Measurements from ENCODE around the gene COL2A1.

COL2A1 gene

DNA sequence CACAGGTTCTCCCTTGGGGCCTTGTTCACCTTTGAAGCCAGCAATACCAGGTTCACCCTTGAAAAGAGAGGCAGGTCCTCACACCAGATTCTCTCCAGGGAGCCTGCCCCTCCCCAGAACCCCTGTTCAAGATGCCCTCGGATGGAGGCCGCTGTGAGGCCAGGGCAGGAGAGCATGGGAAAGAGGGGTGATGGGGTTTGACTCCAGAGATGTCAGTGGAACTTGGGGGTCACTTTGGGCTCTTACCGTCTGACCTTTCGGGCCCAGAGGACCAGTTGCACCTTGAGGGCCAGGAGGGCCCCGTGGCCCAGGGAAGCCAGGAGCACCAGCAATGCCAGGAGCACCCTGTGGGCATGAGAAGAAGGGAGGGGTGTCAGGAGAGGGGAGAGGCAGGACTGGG lies 17.4 kb downstream of the COL2A1 start (continued):
- TF ChIP-seq TOX (CRISPR knock-in tag; IDR thresholded peaks at IDR 0.05; ENCODE audit: borderline replicate concordance), result no peak
- TF ChIP-seq ZFP30 (CRISPR knock-in tag; IDR thresholded peaks at IDR 0.05), result no peak
- TF ChIP-seq, protein P1, sequence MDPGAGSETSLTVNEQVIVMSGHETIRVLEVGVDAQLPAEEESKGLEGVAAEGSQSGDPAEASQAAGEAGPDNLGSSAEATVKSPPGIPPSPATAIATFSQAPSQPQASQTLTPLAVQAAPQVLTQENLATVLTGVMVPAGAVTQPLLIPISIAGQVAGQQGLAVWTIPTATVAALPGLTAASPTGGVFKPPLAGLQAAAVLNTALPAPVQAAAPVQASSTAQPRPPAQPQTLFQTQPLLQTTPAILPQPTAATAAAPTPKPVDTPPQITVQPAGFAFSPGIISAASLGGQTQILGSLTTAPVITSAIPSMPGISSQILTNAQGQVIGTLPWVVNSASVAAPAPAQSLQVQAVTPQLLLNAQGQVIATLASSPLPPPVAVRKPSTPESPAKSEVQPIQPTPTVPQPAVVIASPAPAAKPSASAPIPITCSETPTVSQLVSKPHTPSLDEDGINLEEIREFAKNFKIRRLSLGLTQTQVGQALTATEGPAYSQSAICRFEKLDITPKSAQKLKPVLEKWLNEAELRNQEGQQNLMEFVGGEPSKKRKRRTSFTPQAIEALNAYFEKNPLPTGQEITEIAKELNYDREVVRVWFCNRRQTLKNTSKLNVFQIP (CRISPR knock-in tag; IDR thresholded peaks at IDR 0.05; ENCODE audit: borderline replicate concordance, low read depth), result no peak
- TF ChIP-seq CSDC2 (CRISPR knock-in tag; IDR thresholded peaks at IDR 0.05), result no peak
- no peak for TF ChIP-seq OSR1 (CRISPR knock-in tag; IDR thresholded peaks at IDR 0.05)
- TF ChIP-seq ZNF70 (CRISPR knock-in tag; IDR thresholded peaks at IDR 0.05), result no peak

DNA sequence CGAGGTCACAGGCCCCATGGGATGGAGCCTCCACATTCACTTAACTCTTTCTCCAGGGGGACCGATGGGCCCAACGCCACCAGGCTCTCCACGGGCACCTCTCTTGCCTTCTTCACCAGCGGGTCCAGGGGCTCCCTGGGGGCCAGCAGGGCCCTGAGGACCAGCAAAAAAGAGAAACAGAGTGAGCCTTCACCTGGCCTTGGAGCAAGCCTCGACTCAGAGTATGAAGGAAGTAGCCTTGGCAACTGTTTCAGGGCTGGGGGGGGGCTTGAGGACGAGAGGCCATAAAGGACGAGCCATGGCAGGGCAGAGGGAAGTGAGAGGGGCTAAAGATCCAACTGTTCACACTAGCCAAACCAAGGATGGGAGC lies 18.0 kb downstream of the COL2A1 start:
- TF ChIP-seq, protein P2, sequence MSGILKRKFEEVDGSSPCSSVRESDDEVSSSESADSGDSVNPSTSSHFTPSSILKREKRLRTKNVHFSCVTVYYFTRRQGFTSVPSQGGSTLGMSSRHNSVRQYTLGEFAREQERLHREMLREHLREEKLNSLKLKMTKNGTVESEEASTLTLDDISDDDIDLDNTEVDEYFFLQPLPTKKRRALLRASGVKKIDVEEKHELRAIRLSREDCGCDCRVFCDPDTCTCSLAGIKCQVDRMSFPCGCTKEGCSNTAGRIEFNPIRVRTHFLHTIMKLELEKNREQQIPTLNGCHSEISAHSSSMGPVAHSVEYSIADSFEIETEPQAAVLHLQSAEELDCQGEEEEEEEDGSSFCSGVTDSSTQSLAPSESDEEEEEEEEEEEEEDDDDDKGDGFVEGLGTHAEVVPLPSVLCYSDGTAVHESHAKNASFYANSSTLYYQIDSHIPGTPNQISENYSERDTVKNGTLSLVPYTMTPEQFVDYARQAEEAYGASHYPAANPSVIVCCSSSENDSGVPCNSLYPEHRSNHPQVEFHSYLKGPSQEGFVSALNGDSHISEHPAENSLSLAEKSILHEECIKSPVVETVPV (CRISPR knock-in tag; IDR thresholded peaks at IDR 0.05), result no peak
- TF ChIP-seq ESRRG (CRISPR knock-in tag; IDR thresholded peaks at IDR 0.05), result no peak
- no peak for TF ChIP-seq CSDC2 (CRISPR knock-in tag; IDR thresholded peaks at IDR 0.05)
- TF ChIP-seq TCF4 (CRISPR knock-in tag; IDR thresholded peaks at IDR 0.05; ENCODE audit: borderline replicate concordance), result no peak
- no peak for ATAC-seq

DNA sequence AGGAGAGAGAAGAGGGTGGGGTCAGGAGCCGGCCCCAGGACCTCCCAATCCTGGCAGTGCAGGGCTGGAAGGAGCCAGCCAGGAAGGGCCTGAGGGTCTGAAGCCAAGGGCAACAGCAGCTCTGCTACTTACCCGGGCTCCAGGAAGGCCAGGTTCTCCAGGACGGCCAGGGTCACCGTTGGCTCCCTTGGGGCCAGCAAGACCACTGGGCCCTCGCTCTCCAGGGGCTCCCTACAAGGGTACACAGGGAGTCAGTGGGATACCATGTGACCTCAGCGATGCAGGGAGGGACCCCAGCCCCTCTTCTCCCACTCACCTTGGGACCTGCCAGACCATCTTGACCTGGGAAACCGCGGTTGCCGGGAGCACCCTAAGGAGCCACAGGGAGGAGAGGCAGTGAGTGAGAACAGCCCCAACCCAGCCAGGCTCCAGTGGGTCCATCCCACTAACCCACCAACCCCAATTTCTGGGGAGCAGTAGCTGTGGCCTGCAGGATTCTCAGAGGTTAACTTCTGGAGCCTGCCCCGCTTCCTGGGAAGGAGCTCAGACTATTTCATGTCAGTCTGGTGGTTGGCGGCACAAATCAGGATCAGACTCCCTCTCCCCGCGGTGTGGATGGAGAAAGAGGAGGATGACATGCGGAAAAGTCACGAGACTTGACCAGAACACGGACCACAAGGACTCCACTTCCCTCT lies 18.5 kb downstream of the COL2A1 start:
- ATAC-seq, result no peak
- TF ChIP-seq GLIS3 (CRISPR knock-in tag; IDR thresholded peaks at IDR 0.05), result no peak
- no peak for TF ChIP-seq TOX (CRISPR knock-in tag; IDR thresholded peaks at IDR 0.05; ENCODE audit: borderline replicate concordance)
- TF ChIP-seq, protein P3, sequence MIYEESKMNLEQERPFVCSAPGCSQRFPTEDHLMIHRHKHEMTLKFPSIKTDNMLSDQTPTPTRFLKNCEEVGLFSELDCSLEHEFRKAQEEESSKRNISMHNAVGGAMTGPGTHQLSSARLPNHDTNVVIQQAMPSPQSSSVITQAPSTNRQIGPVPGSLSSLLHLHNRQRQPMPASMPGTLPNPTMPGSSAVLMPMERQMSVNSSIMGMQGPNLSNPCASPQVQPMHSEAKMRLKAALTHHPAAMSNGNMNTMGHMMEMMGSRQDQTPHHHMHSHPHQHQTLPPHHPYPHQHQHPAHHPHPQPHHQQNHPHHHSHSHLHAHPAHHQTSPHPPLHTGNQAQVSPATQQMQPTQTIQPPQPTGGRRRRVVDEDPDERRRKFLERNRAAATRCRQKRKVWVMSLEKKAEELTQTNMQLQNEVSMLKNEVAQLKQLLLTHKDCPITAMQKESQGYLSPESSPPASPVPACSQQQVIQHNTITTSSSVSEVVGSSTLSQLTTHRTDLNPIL (CRISPR knock-in tag; IDR thresholded peaks at IDR 0.05; ENCODE audit: low read depth), result no peak
- TF ChIP-seq, protein P4, sequence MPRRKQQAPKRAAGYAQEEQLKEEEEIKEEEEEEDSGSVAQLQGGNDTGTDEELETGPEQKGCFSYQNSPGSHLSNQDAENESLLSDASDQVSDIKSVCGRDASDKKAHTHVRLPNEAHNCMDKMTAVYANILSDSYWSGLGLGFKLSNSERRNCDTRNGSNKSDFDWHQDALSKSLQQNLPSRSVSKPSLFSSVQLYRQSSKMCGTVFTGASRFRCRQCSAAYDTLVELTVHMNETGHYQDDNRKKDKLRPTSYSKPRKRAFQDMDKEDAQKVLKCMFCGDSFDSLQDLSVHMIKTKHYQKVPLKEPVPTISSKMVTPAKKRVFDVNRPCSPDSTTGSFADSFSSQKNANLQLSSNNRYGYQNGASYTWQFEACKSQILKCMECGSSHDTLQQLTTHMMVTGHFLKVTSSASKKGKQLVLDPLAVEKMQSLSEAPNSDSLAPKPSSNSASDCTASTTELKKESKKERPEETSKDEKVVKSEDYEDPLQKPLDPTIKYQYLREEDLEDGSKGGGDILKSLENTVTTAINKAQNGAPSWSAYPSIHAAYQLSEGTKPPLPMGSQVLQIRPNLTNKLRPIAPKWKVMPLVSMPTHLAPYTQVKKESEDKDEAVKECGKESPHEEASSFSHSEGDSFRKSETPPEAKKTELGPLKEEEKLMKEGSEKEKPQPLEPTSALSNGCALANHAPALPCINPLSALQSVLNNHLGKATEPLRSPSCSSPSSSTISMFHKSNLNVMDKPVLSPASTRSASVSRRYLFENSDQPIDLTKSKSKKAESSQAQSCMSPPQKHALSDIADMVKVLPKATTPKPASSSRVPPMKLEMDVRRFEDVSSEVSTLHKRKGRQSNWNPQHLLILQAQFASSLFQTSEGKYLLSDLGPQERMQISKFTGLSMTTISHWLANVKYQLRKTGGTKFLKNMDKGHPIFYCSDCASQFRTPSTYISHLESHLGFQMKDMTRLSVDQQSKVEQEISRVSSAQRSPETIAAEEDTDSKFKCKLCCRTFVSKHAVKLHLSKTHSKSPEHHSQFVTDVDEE (CRISPR knock-in tag; IDR thresholded peaks at IDR 0.05), result no peak
- TF ChIP-seq, protein P2 (CRISPR knock-in tag; IDR thresholded peaks at IDR 0.05), result no peak
- no peak for TF ChIP-seq TCF4 (CRISPR knock-in tag; IDR thresholded peaks at IDR 0.05; ENCODE audit: borderline replicate concordance)
- TF ChIP-seq ZC3H10 (CRISPR knock-in tag; IDR thresholded peaks at IDR 0.05), result no peak
- no peak for TF ChIP-seq ZNF565 (CRISPR knock-in tag; conservative IDR thresholded peaks at IDR 0.05; ENCODE audit: low read depth)
- no peak for TF ChIP-seq ISL1 (CRISPR knock-in tag; IDR thresholded peaks at IDR 0.05)
- TF ChIP-seq CSDC2 (CRISPR knock-in tag; IDR thresholded peaks at IDR 0.05), result no peak

DNA sequence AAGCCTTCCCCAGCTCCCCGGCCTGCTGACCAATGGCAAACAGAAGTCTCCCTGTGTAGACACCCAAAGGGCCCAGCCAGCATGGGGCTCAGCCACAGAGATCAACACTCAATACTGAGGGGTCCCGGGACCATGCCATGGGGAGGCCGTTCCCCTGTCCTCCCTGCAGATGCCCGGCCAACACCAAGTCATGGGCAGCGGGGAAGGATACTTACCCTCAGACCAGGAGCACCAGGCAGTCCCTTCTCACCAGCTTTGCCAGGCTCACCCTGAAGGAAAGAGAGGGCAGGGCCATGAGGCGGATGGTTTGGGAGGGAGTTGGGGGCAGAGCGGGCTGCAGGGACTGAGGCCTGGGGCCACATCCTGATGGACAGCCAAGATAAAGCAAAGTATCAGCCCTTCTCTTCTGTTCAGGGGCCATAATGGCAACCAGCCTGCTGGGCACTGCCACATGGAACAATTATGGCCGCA lies 19.9 kb downstream of the COL2A1 start:
- ATAC-seq, result no peak
- TF ChIP-seq TOX (CRISPR knock-in tag; IDR thresholded peaks at IDR 0.05; ENCODE audit: borderline replicate concordance), result no peak

DNA sequence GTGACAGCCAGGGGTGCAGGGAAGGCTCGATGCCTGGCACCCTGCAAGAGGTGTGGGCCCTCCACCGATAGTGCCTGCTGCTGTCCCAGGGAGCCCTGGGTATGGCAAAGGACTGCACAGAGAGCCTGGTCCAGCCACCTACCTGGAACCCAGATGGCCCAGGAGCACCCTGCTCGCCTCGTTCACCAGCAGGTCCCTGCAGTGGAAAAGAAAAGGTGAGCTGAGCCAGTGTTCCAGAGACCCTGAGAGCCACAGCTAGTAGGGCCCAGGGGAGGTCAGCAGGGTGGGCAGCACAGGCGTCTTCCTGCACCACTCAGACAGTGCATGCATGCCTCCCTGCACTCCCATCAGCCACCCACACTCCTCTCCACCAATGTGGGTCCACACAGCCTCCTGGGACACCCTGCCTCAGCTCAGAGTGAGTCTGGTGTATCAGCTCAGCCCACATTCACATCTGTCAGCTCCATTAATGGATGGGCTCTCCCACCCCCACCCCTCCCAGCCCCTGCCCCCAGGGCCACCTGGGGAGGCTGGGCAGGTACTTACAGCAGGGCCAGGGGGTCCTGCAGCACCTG lies 20.6 kb downstream of the COL2A1 start:
- no peak for ATAC-seq
- TF ChIP-seq, protein P5, sequence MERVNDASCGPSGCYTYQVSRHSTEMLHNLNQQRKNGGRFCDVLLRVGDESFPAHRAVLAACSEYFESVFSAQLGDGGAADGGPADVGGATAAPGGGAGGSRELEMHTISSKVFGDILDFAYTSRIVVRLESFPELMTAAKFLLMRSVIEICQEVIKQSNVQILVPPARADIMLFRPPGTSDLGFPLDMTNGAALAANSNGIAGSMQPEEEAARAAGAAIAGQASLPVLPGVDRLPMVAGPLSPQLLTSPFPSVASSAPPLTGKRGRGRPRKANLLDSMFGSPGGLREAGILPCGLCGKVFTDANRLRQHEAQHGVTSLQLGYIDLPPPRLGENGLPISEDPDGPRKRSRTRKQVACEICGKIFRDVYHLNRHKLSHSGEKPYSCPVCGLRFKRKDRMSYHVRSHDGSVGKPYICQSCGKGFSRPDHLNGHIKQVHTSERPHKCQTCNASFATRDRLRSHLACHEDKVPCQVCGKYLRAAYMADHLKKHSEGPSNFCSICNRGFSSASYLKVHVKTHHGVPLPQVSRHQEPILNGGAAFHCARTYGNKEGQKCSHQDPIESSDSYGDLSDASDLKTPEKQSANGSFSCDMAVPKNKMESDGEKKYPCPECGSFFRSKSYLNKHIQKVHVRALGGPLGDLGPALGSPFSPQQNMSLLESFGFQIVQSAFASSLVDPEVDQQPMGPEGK (CRISPR knock-in tag; IDR thresholded peaks at IDR 0.05; ENCODE audit: borderline replicate concordance), result no peak
- no peak for TF ChIP-seq RARB (CRISPR knock-in tag; IDR thresholded peaks at IDR 0.05)
- TF ChIP-seq, protein P3 (CRISPR knock-in tag; IDR thresholded peaks at IDR 0.05; ENCODE audit: low read depth), result no peak
- no peak for TF ChIP-seq ZC3H10 (CRISPR knock-in tag; IDR thresholded peaks at IDR 0.05)
- TF ChIP-seq ESRRG (CRISPR knock-in tag; IDR thresholded peaks at IDR 0.05), result no peak
- no peak for TF ChIP-seq BACH2 (CRISPR knock-in tag; IDR thresholded peaks at IDR 0.05; ENCODE audit: borderline replicate concordance)
- no peak for TF ChIP-seq TOX (CRISPR knock-in tag; IDR thresholded peaks at IDR 0.05; ENCODE audit: borderline replicate concordance)
- TF ChIP-seq ZFP30 (CRISPR knock-in tag; IDR thresholded peaks at IDR 0.05), result no peak
- no peak for TF ChIP-seq OSR1 (CRISPR knock-in tag; IDR thresholded peaks at IDR 0.05)
- TF ChIP-seq ZNF565 (CRISPR knock-in tag; conservative IDR thresholded peaks at IDR 0.05; ENCODE audit: low read depth), result no peak
- TF ChIP-seq CSDC2 (CRISPR knock-in tag; IDR thresholded peaks at IDR 0.05), result no peak
- no peak for TF ChIP-seq ZFP3 (CRISPR knock-in tag; IDR thresholded peaks at IDR 0.05)
